Sigmoid colon (tissue), 7 donors: ENCODE data around the gene DHX58. TPM values are rescaled to one million over a fixed set of nuclear protein-coding genes. Genes with fewer than 3 reads are reported as not detected.

Experiments
- DNase-seq: peaks from one replicate; pipeline ENCODE4 v3.0.0-alpha.2; 2019
- H3K27ac ChIP-seq, 4 donors: fragments of 200-600 bp; sonication (generic); one replicate each; pipeline ENCODE4 v1.5.1; 2016 to 2019; ENCODE audit warnings: mild to moderate bottlenecking in 1 of 4
- H3K27me3 ChIP-seq, 3 donors: fragments of 200-600 bp; sonication (generic); one replicate each; pipeline ENCODE4 v1.5.1; 2019; ENCODE audit warnings: mild to moderate bottlenecking in 1 of 3
- H3K36me3 ChIP-seq, 4 donors: fragments of 200-600 bp; sonication (generic); one replicate each; pipeline ENCODE4 v1.5.1; 2016 to 2019
- H3K4me1 ChIP-seq, 4 donors: fragments of 200-600 bp; sonication (generic); one replicate each; pipeline ENCODE4 v1.5.1; 2017 to 2019
- H3K4me3 ChIP-seq, 4 donors: fragments of 200-600 bp; sonication (generic); one replicate each; pipeline ENCODE4 v1.5.1; 2017 to 2019; ENCODE audit warnings: mild to moderate bottlenecking in 2 of 4, moderate library complexity in 1 of 4
- H3K9me3 ChIP-seq, 4 donors: fragments of 200-600 bp in 3 of 4; sonication (generic) in 3 of 4; one replicate each; pipeline versions ENCODE4 v1.5.1 to v1.6.1; 2013 to 2019
- CTCF ChIP-seq, 4 experiments: fragments of 450-650 bp in 3 of 4; fragments of 200-600 bp in 1 of 4; IDR thresholded peaks; one replicate each; pipeline ENCODE4 v1.5.1; 2016 to 2019; ENCODE audit warnings: antibody characterized with exemption in 4 of 4, mild to moderate bottlenecking in 3 of 4, moderate library complexity in 2 of 4
- EP300 ChIP-seq, 4 donors: sonication (generic); formaldehyde crosslinking; IDR thresholded peaks; one replicate each; pipeline ENCODE4 v1.6.1; 2017; ENCODE audit warnings: antibody characterized with exemption in 4 of 4
- POLR2A ChIP-seq, 2 donors: fragments of 450-650 bp; IDR thresholded peaks; one replicate each; pipeline ENCODE4 v1.6.1; 2016; ENCODE audit warnings: antibody characterized with exemption in 2 of 2, mild to moderate bottlenecking in 2 of 2, moderate library complexity in 2 of 2
- POLR2AphosphoS5 ChIP-seq, 4 donors: sonication (generic); formaldehyde crosslinking; IDR thresholded peaks; one replicate each; pipeline ENCODE4 v1.6.1; 2017; ENCODE audit warnings: antibody characterized with exemption in 4 of 4
- WGBS, 2 donors: extraction: QIAGEN DNeasy Blood & Tissue Kit; methylation state at CpG; one replicate each; pipeline ENCODE4 v1.1.7; 2013; 5-methylcytosine and 5-hydroxymethylcytosine counted together
- intact Hi-C: fragments of 100-400 bp; cut with DNase I; formaldehyde crosslinking; loops from one replicate; pipeline ENCODE4 v1.15.1; 2023
- polyA plus RNA-seq, 3 donors: library from polyadenylated mRNA; stranded (reverse); fragments of 200-250 nt; gene quantifications; one replicate each; pipeline ENCODE4 v1.2.3, GENCODE V29; 2013
- total RNA-seq, 4 donors: library from RNA; depleted of rRNA; stranded (reverse); fragments of >200 nt; gene quantifications; one replicate each; pipeline ENCODE4 v1.1.0, GENCODE V29; 2016
- donor health status: healthy with polysubstance abuse.
- donor health status: Bipolar disorder and iron deficiency.
- donor health status: healthy.

Gene DHX58
- total and polyA plus RNA-seq, 7 donors, result 4.4 to 19.0 (median 14.5) TPM

DNA sequence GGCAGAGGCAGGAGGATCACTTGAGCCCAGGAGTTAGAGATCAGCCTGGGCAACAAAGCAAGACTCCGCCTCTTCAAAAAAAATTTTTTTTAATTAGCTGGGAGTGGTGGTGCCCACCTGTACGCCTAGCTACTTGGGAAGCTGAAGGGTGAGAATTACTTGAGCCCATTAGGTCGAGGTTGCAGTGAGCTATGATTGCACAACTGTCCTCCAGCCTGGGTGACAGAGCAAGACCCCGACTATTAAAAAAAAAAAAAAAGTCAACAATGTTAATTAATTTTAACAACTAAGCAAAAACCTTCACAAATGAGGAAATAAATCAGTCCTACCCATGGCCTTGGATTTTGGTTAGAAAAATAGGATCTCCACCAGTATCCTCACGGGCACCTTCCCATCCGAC lies 5.4 kb downstream of the DHX58 start:
- 66% methylated on average over 6 of the region's 6 CpGs for WGBS, 2 donors
- intact Hi-C loops, result no loop called here

GRCh38 chr17:42106009-42106408 lies 6.5 kb downstream of the DHX58 start:
- intact Hi-C loops, result no loop called here
- no peak for DNase-seq
- Histone ChIP-seq H3K36me3 (peaks cover 0 to 24% (median 6%) of the 10 kb centered on the region in 4 donors), H3K9me3 (no peaks in the 10 kb centered on the region), H3K4me1 (peaks cover 0 to 18% (median 10%) of the 10 kb centered on the region in 4 donors), H3K4me3 (no peak overlapping the region), H3K27me3 (no peaks in the 10 kb centered on the region), H3K27ac (no peak overlapping the region)
- no peak for TF ChIP-seq EP300 (IDR thresholded peaks at IDR 0.05)
- no peak for TF ChIP-seq CTCF (IDR thresholded peaks at IDR 0.05)
- TF ChIP-seq POLR2A (IDR thresholded peaks at IDR 0.05), result no peak
- TF ChIP-seq POLR2AphosphoS5 (IDR thresholded peaks at IDR 0.05), result no peak
- 94 to 97% methylated on average over 2 of the region's 2 CpGs for WGBS, 2 donors

More for the DNA sequence above, 5.4 kb downstream of the DHX58 start:
- Histone ChIP-seq H3K27ac (no peak overlapping the region), H3K36me3 (peaks cover 0 to 24% (median 6%) of the 10 kb centered on the region in 4 donors), H3K4me3 (peak overlapping the region in 2 of 4 donors; percentile 29), H3K27me3 (no peaks in the 10 kb centered on the region), H3K9me3 (no peaks in the 10 kb centered on the region), H3K4me1 (peaks cover 0 to 22% (median 17%) of the 10 kb centered on the region in 4 donors)
- TF ChIP-seq EP300 (IDR thresholded peaks at IDR 0.05) (no peak), POLR2A (IDR thresholded peaks at IDR 0.05) (no peak), POLR2AphosphoS5 (IDR thresholded peaks at IDR 0.05) (no peak), CTCF (IDR thresholded peaks at IDR 0.05) (no peak)
- DNase-seq, result no peak

DNA sequence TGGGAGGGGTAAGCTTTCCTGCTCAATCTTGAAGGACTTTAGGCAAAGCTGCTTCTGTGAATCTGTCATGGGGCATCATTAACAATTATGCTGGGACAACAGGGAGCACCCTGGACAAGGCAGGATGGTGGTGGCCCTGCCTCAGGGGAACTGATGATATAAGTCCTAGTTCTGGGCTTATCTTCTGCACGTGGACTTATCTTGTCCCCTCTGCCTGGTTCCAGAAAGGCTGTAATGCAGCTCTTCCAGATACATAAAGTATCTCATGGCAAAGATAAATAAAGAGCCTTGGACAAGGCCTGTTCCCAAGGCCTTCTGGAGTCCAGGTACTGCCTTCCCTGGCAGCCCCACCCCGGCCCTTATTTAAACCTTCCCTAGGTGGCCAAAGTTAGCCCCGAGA lies 8.2 kb downstream of the DHX58 start:
- Histone ChIP-seq H3K4me3 (no peak overlapping the region), H3K36me3 (peaks cover 0 to 24% (median 6%) of the 10 kb centered on the region in 4 donors), H3K9me3 (no peaks in the 10 kb centered on the region), H3K27ac (no peak overlapping the region), H3K4me1 (peaks cover 0 to 14% (median 8%) of the 10 kb centered on the region in 4 donors), H3K27me3 (no peaks in the 10 kb centered on the region)
- 88 to 96% methylated on average over 3 of the region's 3 CpGs for WGBS, 2 donors
- no peak for TF ChIP-seq CTCF (IDR thresholded peaks at IDR 0.05)
- TF ChIP-seq POLR2AphosphoS5 (IDR thresholded peaks at IDR 0.05), result no peak
- no peak for TF ChIP-seq POLR2A (IDR thresholded peaks at IDR 0.05)
- TF ChIP-seq EP300 (IDR thresholded peaks at IDR 0.05), result no peak
- no peak for DNase-seq
- intact Hi-C loops, result loop anchor here (5.0 kb wide), 1 partner anchor 142 kb away; no protein-coding TSS in a partner anchor

DNA sequence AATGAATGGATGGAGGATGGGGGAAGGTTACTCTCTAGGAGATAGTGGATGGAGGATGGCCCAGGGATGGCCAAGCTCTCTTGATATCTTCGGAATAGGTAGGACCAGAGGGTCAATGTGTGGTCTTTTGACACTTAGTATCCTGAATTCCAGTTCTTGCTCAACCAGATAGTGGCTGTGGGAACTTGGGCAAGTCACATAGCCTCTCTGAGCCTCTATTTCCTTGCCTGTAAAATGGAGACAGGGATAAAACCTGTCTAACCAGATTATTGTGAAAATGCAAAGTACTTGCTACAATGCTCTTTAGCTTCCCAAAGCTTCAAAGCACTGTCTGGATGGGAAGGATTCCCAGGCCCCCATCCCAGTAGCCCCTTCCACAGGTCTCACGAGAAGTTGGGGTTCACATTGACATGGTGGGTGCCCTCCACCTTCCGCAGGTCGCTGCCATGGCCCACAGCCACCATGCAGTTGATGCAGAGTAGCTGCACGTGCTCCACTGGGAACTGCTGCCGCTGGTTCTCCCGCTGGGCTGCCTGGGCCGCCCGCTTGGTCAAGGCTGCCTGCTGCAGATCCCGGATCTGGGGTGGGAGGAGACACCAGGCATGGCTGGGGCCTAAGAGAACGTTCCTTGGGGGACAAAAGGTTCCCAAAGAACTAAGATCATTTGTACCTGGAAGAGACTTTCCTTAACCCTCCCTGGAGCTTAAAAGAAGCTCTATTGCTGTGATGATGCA lies 9.1 kb downstream of the DHX58 start:
- intact Hi-C loops, result loop anchor here (5.0 kb wide), 1 partner anchor 141 kb away; no protein-coding TSS in a partner anchor
- no peaks in the 10 kb centered on the region for H3K9me3 ChIP-seq
- peaks cover 0 to 15% (median 6%) of the 10 kb centered on the region in 4 donors for H3K36me3 ChIP-seq
- WGBS, 2 donors, result 90 to 92% methylated on average over 11 of the region's 11 CpGs
- TF ChIP-seq EP300 (IDR thresholded peaks at IDR 0.05) (no peak), CTCF (IDR thresholded peaks at IDR 0.05) (no peak), POLR2A (IDR thresholded peaks at IDR 0.05) (no peak), POLR2AphosphoS5 (IDR thresholded peaks at IDR 0.05) (no peak)
- H3K4me3 ChIP-seq, result no peak overlapping the region
- H3K27ac ChIP-seq, result no peak overlapping the region
- no peak for DNase-seq
- H3K27me3 ChIP-seq, result peaks cover 0 to 2% (median under 1%) of the 10 kb centered on the region in 3 donors
- H3K4me1 ChIP-seq, result peaks cover 0 to 15% (median 10%) of the 10 kb centered on the region in 4 donors
